HCT116 (cell line): Measurements from ENCODE around the gene SEZ6. TPM values are rescaled to one million over a fixed set of nuclear protein-coding genes. Genes with fewer than 3 reads are reported as not detected.

ENCODE experiments used
- ATAC-seq: fragments of 200-7000 bp; cut with Tn5 transposase; 2 replicates; pipeline ENCODE4 v1.9.1; 2020; ENCODE audit warnings: mild to moderate bottlenecking, moderate library complexity
- BruUV-seq: library from RNA; stranded (reverse); fragments of 400-500 nt; replicated peaks from 2 replicates; lab custom pipeline; 2021; lab: Mats Ljungman, UMichigan
- CTCF ChIA-PET: fragments of 300-600 bp; sonication (Branson Sonifier 250); formaldehyde crosslinking; loops from one replicate; lab custom pipeline; 2021; ENCODE audit warnings: antibody characterized with exemption; lab: Charles Lee
- POLR2A ChIA-PET: fragments of 300-600, 350-600 bp; sonication (Branson Sonifier 250); formaldehyde crosslinking; loops from one replicate; lab custom pipeline; 2021; ENCODE audit warnings: antibody characterized with exemption; lab: Charles Lee
- RAD21 ChIA-PET, 2 experiments: fragments of 300-600 bp; sonication (Branson Sonifier 250); formaldehyde crosslinking; loops; one replicate each; lab custom pipeline; 2023; ENCODE audit warnings: low total read pairs in 2 of 2; ENCODE audit not compliant: uncharacterized antibody in 2 of 2, unreplicated experiment in 2 of 2, low non-redundant PET in 1 of 2; lab: Charles Lee
- DNase-seq: peaks from one replicate; pipeline ENCODE4 v3.0.0-alpha.2; 2010; ENCODE audit warnings: low read depth, low spot score
- H2AFZ ChIP-seq: fragments of 200-600 bp; shearing (Covaris generic), sonication (generic); 2 replicates; pipeline ENCODE4 v1.6.1; 2017; ENCODE audit warnings: low read depth, mixed run types, mixed read lengths, antibody characterized with exemption, low read length; ENCODE audit not compliant: poor library complexity, severe bottlenecking
- H3K27ac ChIP-seq: 2 replicates; pipeline ENCODE4 v1.5.1; 2012; ENCODE audit warnings: low read depth, low read length
- H3K27me3 ChIP-seq: fragments of 200-600 bp; sonication (generic); 2 replicates; pipeline ENCODE4 v1.6.1; 2016; ENCODE audit warnings: mixed run types, low read length, mixed read lengths; ENCODE audit not compliant: insufficient read depth
- H3K36me3 ChIP-seq, 2 experiments: fragments of 200-500 bp in 1 of 2; fragments of 200-600 bp in 1 of 2; sonication (Bioruptor generic) in 1 of 2; sonication (generic) in 1 of 2; 2 replicates each; pipeline versions ENCODE4 v1.5.1 to v1.6.1; 2014 to 2016; ENCODE audit warnings: low read length in 2 of 2, inconsistent platforms in 1 of 2, mixed read lengths in 1 of 2, mixed run types in 1 of 2; ENCODE audit not compliant: insufficient read depth in 2 of 2, control insufficient read depth in 1 of 2
- H3K4me1 ChIP-seq, 2 experiments: fragments of 200-600 bp in 1 of 2; sonication (generic) in 1 of 2; 2 replicates each; pipeline versions ENCODE4 v1.5.1 to v1.6.1; 2012 to 2017; ENCODE audit warnings: low read length in 2 of 2, inconsistent platforms in 1 of 2, mild to moderate bottlenecking in 1 of 2, mixed read lengths in 1 of 2, mixed run types in 1 of 2, moderate library complexity in 1 of 2; ENCODE audit not compliant: insufficient read depth in 2 of 2, control insufficient read depth in 1 of 2
- H3K4me2 ChIP-seq: fragments of 200-600 bp; sonication (generic); 2 replicates; pipeline ENCODE4 v1.6.1; 2017; ENCODE audit warnings: mixed run types, low read length, mixed read lengths
- H3K4me3 ChIP-seq, 2 experiments: fragments of 200-600 bp in 1 of 2; sonication (generic) in 1 of 2; replicated peaks in 1 of 2; 2 replicates each; pipeline ENCODE4 v1.5.1; 2011 to 2016; ENCODE audit warnings: low read length in 2 of 2, control low read depth in 1 of 2, low read depth in 1 of 2, mild to moderate bottlenecking in 1 of 2, mixed read lengths in 1 of 2, mixed run types in 1 of 2
- H3K79me2 ChIP-seq: fragments of 200-600 bp; sonication (generic); 2 replicates; pipeline ENCODE4 v1.6.1; 2017; ENCODE audit warnings: mild to moderate bottlenecking, mixed run types, low read length, moderate library complexity, mixed read lengths; ENCODE audit not compliant: insufficient read depth
- H3K9ac ChIP-seq: fragments of 200-600 bp; sonication (generic); 2 replicates; pipeline ENCODE4 v1.6.1; 2016; ENCODE audit warnings: low read length, mixed read lengths
- H3K9me2 ChIP-seq: fragments of 200-600 bp; sonication (generic), shearing (Covaris generic); 2 replicates; pipeline ENCODE4 v1.6.1; 2017; ENCODE audit warnings: mixed run types, mild to moderate bottlenecking, moderate library complexity; ENCODE audit not compliant: insufficient read depth
- H3K9me3 ChIP-seq, 2 experiments: fragments of 200-500 bp in 1 of 2; fragments of 200-600 bp in 1 of 2; sonication (Bioruptor generic) in 1 of 2; sonication (generic) in 1 of 2; 2 replicates each; pipeline ENCODE4 v1.6.1; 2014 to 2017; ENCODE audit warnings: low read length in 2 of 2, mixed read lengths in 2 of 2, inconsistent platforms in 1 of 2, low read depth in 1 of 2, mild to moderate bottlenecking in 1 of 2, mixed run types in 1 of 2, moderate library complexity in 1 of 2; ENCODE audit not compliant: control insufficient read depth in 1 of 2, insufficient read depth in 1 of 2
- H4K20me1 ChIP-seq: fragments of 200-600 bp; sonication (generic), shearing (Covaris generic); 2 replicates; pipeline ENCODE4 v1.6.1; 2017; ENCODE audit warnings: mixed run types, mild to moderate bottlenecking, moderate library complexity; ENCODE audit not compliant: insufficient read depth
- CBX3 ChIP-seq: IDR thresholded peaks from 2 replicates; pipeline ENCODE4 v1.6.1; 2012; ENCODE audit warnings: low read depth
- ELF1 ChIP-seq: IDR thresholded peaks from 2 replicates; pipeline ENCODE4 v1.6.1; 2012; ENCODE audit warnings: low read depth, borderline replicate concordance
- EZH2 ChIP-seq: fragments of 200-600 bp; sonication (generic); IDR thresholded peaks from 2 replicates; pipeline ENCODE4 v1.6.1; 2017; ENCODE audit warnings: antibody characterized with exemption, mixed run types
- FOSL1 ChIP-seq: IDR thresholded peaks from 2 replicates; pipeline ENCODE4 v1.6.1; 2012; ENCODE audit warnings: low read depth
- MAX ChIP-seq: IDR thresholded peaks from 2 replicates; pipeline ENCODE4 v1.6.1; 2012
- POLR2A ChIP-seq: IDR thresholded peaks from 2 replicates; pipeline ENCODE4 v1.7.0; 2011; ENCODE audit warnings: borderline replicate concordance; ENCODE audit not compliant: insufficient read depth, insufficient read length; ENCODE audit errors: extremely low read depth
- POLR2AphosphoS5 ChIP-seq: IDR thresholded peaks from 2 replicates; pipeline ENCODE4 v1.6.1; 2011; ENCODE audit warnings: mild to moderate bottlenecking, low read depth, low read length, moderate library complexity
- REST ChIP-seq: IDR thresholded peaks from 2 replicates; pipeline ENCODE4 v1.6.1; 2012; ENCODE audit warnings: low read depth
- SIN3A ChIP-seq: IDR thresholded peaks from 2 replicates; pipeline ENCODE4 v1.6.1; 2012; ENCODE audit warnings: low read depth
- SP1 ChIP-seq: IDR thresholded peaks from 2 replicates; pipeline ENCODE4 v1.6.1; 2012; ENCODE audit warnings: low read depth
- SRF ChIP-seq: IDR thresholded peaks from 2 replicates; pipeline ENCODE4 v1.6.1; 2012; ENCODE audit warnings: low read depth
- ZNF274 ChIP-seq: fragments of 200-500 bp; sonication (Bioruptor generic); IDR thresholded peaks from 2 replicates; pipeline ENCODE4 v1.6.1; 2014; ENCODE audit warnings: mild to moderate bottlenecking, low read depth, low read length, inconsistent platforms
- intact Hi-C: fragments of 100-400 bp; cut with micrococcal nuclease; formaldehyde crosslinking; loops from 2 replicates; pipeline ENCODE4 v1.10.0; 2022
- total RNA-seq: library from RNA; stranded (reverse); gene quantifications from one replicate; pipeline ENCODE4 v1.2.1, GENCODE V29; 2021; ENCODE audit not compliant: unreplicated experiment
- TF ChIP-seq, protein P1 (sequence below), 3 experiments: fragments of 200-600 bp in 1 of 3; sonication (generic) in 1 of 3; IDR thresholded peaks in 2 of 3; conservative IDR thresholded peaks in 1 of 3; 2 replicates each; pipeline ENCODE4 v1.5.1; 2012 to 2017; ENCODE audit warnings: low read depth in 2 of 3, low read length in 2 of 3, antibody characterized with exemption in 1 of 3, borderline replicate concordance in 1 of 3, control low read depth in 1 of 3, mild to moderate bottlenecking in 1 of 3, mixed read lengths in 1 of 3, mixed run types in 1 of 3, moderate library complexity in 1 of 3; ENCODE audit not compliant: insufficient read depth in 1 of 3

The SEZ6 gene
- total RNA-seq, 1 experiment from 2014 or later: 0.22 TPM

- no peak for TF ChIP-seq SP1
- TF ChIP-seq MAX: no peak
- Histone ChIP-seq H3K36me3 (no peaks in the 10 kb centered on the region), H3K4me1 (no peaks in the 10 kb centered on the region), H3K4me2 (no peak overlapping the region), H3K27ac (no peak overlapping the region), H3K9ac (no peak overlapping the region), H3K9me2 (no peaks in the 10 kb centered on the region), H3K4me3 (no peak overlapping the region), H3K79me2 (no peaks in the 10 kb centered on the region), H3K27me3 (peaks cover 15% of the 10 kb centered on the region; the same call in 1 of the 2 replicates), H4K20me1 (no peaks in the 10 kb centered on the region), H3K9me3 (no peaks in the 10 kb centered on the region), H2AFZ (no peak overlapping the region)
- CTCF ChIA-PET: interaction anchor here (1.5 kb wide), 1 partner anchor 139 kb away, joined by 4 read pairs; no protein-coding TSS in a partner anchor
- ATAC-seq (no peak), DNase-seq (no peak)
- BruUV-seq: no TSS peak
- POLR2A ChIA-PET: no interaction called here
- intact Hi-C loops: no loop called here
- RAD21 ChIA-PET: no interaction called here
Measured at GRCh38 chr17:28978356-28978964, 27.4 kb downstream of the SEZ6 start.

GRCh38 chr17:28977659-28978355, 28.0 kb downstream of the SEZ6 start:
- Histone ChIP-seq H3K9me2 (no peaks in the 10 kb centered on the region), H3K4me3 (no peak overlapping the region), H3K27me3 (peaks cover 15% of the 10 kb centered on the region; the same call in 1 of the 2 replicates), H2AFZ (no peak overlapping the region), H3K36me3 (no peaks in the 10 kb centered on the region), H3K9ac (no peak overlapping the region), H3K4me2 (no peak overlapping the region), H3K9me3 (no peaks in the 10 kb centered on the region), H3K79me2 (no peaks in the 10 kb centered on the region), H4K20me1 (no peaks in the 10 kb centered on the region), H3K4me1 (no peaks in the 10 kb centered on the region), H3K27ac (no peak overlapping the region)
- RAD21 ChIA-PET: no interaction called here
- POLR2A ChIA-PET: no interaction called here
- BruUV-seq: no TSS peak
- CTCF ChIA-PET: interaction anchor here (1.5 kb wide), 1 partner anchor 139 kb away, joined by 4 read pairs; no protein-coding TSS in a partner anchor
- intact Hi-C loops: no loop called here
- DNase-seq: no peak
- no peak for ATAC-seq
- TF ChIP-seq POLR2A (no peak), SIN3A (no peak), EZH2 (no peak), SRF (no peak), ZNF274 (no peak), REST (no peak), ELF1 (no peak), CBX3 (no peak), MAX (no peak), FOSL1 (no peak), POLR2AphosphoS5 (no peak)
- TF ChIP-seq, protein P1, sequence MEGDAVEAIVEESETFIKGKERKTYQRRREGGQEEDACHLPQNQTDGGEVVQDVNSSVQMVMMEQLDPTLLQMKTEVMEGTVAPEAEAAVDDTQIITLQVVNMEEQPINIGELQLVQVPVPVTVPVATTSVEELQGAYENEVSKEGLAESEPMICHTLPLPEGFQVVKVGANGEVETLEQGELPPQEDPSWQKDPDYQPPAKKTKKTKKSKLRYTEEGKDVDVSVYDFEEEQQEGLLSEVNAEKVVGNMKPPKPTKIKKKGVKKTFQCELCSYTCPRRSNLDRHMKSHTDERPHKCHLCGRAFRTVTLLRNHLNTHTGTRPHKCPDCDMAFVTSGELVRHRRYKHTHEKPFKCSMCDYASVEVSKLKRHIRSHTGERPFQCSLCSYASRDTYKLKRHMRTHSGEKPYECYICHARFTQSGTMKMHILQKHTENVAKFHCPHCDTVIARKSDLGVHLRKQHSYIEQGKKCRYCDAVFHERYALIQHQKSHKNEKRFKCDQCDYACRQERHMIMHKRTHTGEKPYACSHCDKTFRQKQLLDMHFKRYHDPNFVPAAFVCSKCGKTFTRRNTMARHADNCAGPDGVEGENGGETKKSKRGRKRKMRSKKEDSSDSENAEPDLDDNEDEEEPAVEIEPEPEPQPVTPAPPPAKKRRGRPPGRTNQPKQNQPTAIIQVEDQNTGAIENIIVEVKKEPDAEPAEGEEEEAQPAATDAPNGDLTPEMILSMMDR (IDR thresholded peaks at IDR 0.05 in 2 of 3, conservative IDR thresholded peaks at IDR 0.05 in 1 of 3; ENCODE audit: borderline replicate concordance in 1 of 3, insufficient read depth in 1 of 3, low read depth in 2 of 3, low read length in 2 of 3): no peak
